GM12878 (cell line): Measurements from ENCODE around the gene LGALS13. TPM values are rescaled to one million over a fixed set of nuclear protein-coding genes. Genes with fewer than 3 reads are reported as not detected.

Source experiments
- ATAC-seq: fragments of 200-7000 bp; cut with Tn5 transposase; 3 replicates; pipeline ENCODE4 v1.9.1; 2020; ENCODE audit warnings: mild to moderate bottlenecking, moderate library complexity
- BruUV-seq: library from RNA; stranded (reverse); fragments of 400-500 nt; replicated peaks from 2 replicates; lab custom pipeline; 2021; lab: Mats Ljungman, UMichigan
- CTCF ChIA-PET: fragments of 300-600 bp; sonication (Branson Sonifier 250); formaldehyde crosslinking; extraction: SDS; loops from one replicate; lab custom pipeline; 2021; ENCODE audit warnings: inconsistent platforms; lab: Yijun Ruan, JAX
- POLR2A ChIA-PET: fragments of 350-600 bp; formaldehyde crosslinking; extraction: SDS; loops from one replicate; lab custom pipeline; 2021; ENCODE audit warnings: inconsistent platforms; lab: Charles Lee
- RAD21 ChIA-PET: fragments of 300-600 bp; sonication (Branson Sonifier 250); formaldehyde crosslinking; loops from one replicate; lab custom pipeline; 2023; ENCODE audit warnings: antibody characterized with exemption; ENCODE audit not compliant: unreplicated experiment; lab: Charles Lee
- SMC1A ChIA-PET: fragments of 300-600 bp; sonication (Branson Sonifier 250); formaldehyde crosslinking; loops from one replicate; lab custom pipeline; 2023; ENCODE audit not compliant: unreplicated experiment, uncharacterized antibody; lab: Charles Lee
- DNase-seq: peaks from one replicate; pipeline ENCODE4 v3.0.0-alpha.2; 2011; ENCODE audit warnings: low read depth, low spot score
- FAIRE-seq: peaks from 3 replicates; lab custom pipeline; 2011; peaks lifted over from hg19 to GRCh38; lab: Jason Lieb, UNC
- H2AFZ ChIP-seq: 2 replicates; pipeline ENCODE4 v1.6.0; 2011; ENCODE audit warnings: low read depth, low read length, control low read depth; ENCODE audit not compliant: control insufficient read depth
- H3K27ac ChIP-seq: 2 replicates; pipeline ENCODE4 v1.5.1; 2011; ENCODE audit warnings: control low read depth; ENCODE audit not compliant: control insufficient read depth, insufficient read depth
- H3K27me3 ChIP-seq, 2 experiments: replicated peaks in 1 of 2; 2 replicates each; pipeline versions ENCODE4 v1.6.0 to v1.6.1; 2011; ENCODE audit warnings: low read length in 1 of 2; ENCODE audit not compliant: control insufficient read depth in 2 of 2, insufficient read depth in 2 of 2
- H3K36me3 ChIP-seq, 2 experiments: 2 replicates each; pipeline ENCODE4 v1.5.1; 2011; ENCODE audit warnings: low read length in 1 of 2; ENCODE audit not compliant: control insufficient read depth in 2 of 2, insufficient read depth in 2 of 2
- H3K4me1 ChIP-seq: 2 replicates; pipeline ENCODE4 v1.6.1; 2011; ENCODE audit warnings: mild to moderate bottlenecking, low read length, moderate library complexity, mixed read lengths; ENCODE audit not compliant: control insufficient read depth, insufficient read depth
- H3K4me2 ChIP-seq: 2 replicates; pipeline ENCODE4 v1.6.0; 2011; ENCODE audit warnings: control low read depth; ENCODE audit not compliant: control insufficient read depth, insufficient read depth
- H3K4me3 ChIP-seq: fragments of 200-600 bp; sonication (generic); 2 replicates; pipeline ENCODE4 v1.5.1; 2016
- H3K79me2 ChIP-seq: 2 replicates; pipeline ENCODE4 v1.6.0; 2011; ENCODE audit warnings: low read length; ENCODE audit not compliant: control insufficient read depth, insufficient read depth
- H3K9ac ChIP-seq: 2 replicates; pipeline ENCODE4 v1.8.0; 2011; ENCODE audit warnings: low read length, control low read depth, mixed read lengths; ENCODE audit not compliant: control insufficient read depth, insufficient read depth
- H3K9me3 ChIP-seq: replicated peaks from 3 replicates; pipeline ENCODE4 v1.5.1; 2011; ENCODE audit warnings: mild to moderate bottlenecking, low read length; ENCODE audit not compliant: control insufficient read depth, insufficient read depth
- H4K20me1 ChIP-seq: 2 replicates; pipeline ENCODE4 v1.6.0; 2011; ENCODE audit not compliant: control insufficient read depth, insufficient read depth
- HDGF ChIP-seq: fragments of 450-650 bp; IDR thresholded peaks from 2 replicates; pipeline ENCODE4 v1.6.1; 2016; ENCODE audit warnings: antibody characterized with exemption
- POLR2AphosphoS2 ChIP-seq: IDR thresholded peaks from 2 replicates; pipeline ENCODE4 v1.6.1; 2011; ENCODE audit warnings: low read depth, mild to moderate bottlenecking, low read length, improper control_type of control experiment, moderate library complexity
- TCF3 ChIP-seq: IDR thresholded peaks from 2 replicates; pipeline ENCODE4 v1.6.1; 2012; ENCODE audit warnings: low read depth, mild to moderate bottlenecking, low read length, borderline replicate concordance; ENCODE audit not compliant: insufficient read depth
- ZBTB40 ChIP-seq: fragments of 450-650 bp; IDR thresholded peaks from 2 replicates; pipeline ENCODE4 v1.6.1; 2016; ENCODE audit warnings: mild to moderate bottlenecking, moderate library complexity, borderline replicate concordance
- ZNF622 ChIP-seq: fragments of 450-650 bp; IDR thresholded peaks from 2 replicates; pipeline ENCODE4 v1.6.1; 2017; ENCODE audit warnings: mild to moderate bottlenecking, inconsistent platforms
- ZZZ3 ChIP-seq: IDR thresholded peaks from 2 replicates; pipeline ENCODE4 v1.6.1; 2011; ENCODE audit warnings: low read depth; ENCODE audit not compliant: control insufficient read depth, insufficient read length
- whole genome bisulfite sequencing: methylation state at CpG from one replicate; pipeline ENCODE4 v1.1.6; 2016; ENCODE audit warnings: low lambda C conversion rate; ENCODE audit not compliant: insufficient replicate concordance, insufficient coverage; ENCODE audit errors: missing lambda C conversion rate; 5-methylcytosine and 5-hydroxymethylcytosine counted together
- in situ Hi-C: fragments of 300-500 bp; cut with MboI; formaldehyde crosslinking; loops from 9 replicates; pipeline ENCODE4 v1.14.3; 2018; ENCODE audit warnings: mixed read lengths
- intact Hi-C: fragments of 100-400 bp; cut with micrococcal nuclease; formaldehyde crosslinking; loops from one replicate; pipeline ENCODE4 v1.14.2; 2022; ENCODE audit not compliant: unreplicated experiment
- polyA plus RNA-seq, 11 experiments: library from polyadenylated mRNA; depleted of rRNA in 4 of 11; unstranded in 6 of 11; stranded (reverse) in 5 of 11; fragments of >200 nt; fragmentation: Nextera tagmentation in 4 of 11; fragmentation: Illumina TruSeq in 1 of 11; extraction: Ambion mirVana in 4 of 11; extraction: Trizol in 1 of 11; gene quantifications; 1 replicate in 1 of 11; 2 replicates in 10 of 11; pipeline versions ENCODE4 v1.2.1 to v1.2.3, GENCODE V29; 2011 to 2016; ENCODE audit warnings: inconsistent platforms in 2 of 11, missing spikeins in 2 of 11, low read depth in 1 of 11
- total RNA-seq, 4 experiments: library from RNA; depleted of rRNA in 3 of 4; stranded (reverse); fragments of >200 nt in 3 of 4; fragmentation: Illumina TruSeq in 1 of 4; extraction: Trizol in 1 of 4; gene quantifications; 2 replicates each; pipeline versions ENCODE4 v1.2.1 to v1.2.3, GENCODE V29; 2013 to 2021

Gene LGALS13
- total and polyA plus RNA-seq, 10 of the 15 experiments (the other 5 are each of a cell fraction or from before 2014, with no cell fraction given): not detected

DNA sequence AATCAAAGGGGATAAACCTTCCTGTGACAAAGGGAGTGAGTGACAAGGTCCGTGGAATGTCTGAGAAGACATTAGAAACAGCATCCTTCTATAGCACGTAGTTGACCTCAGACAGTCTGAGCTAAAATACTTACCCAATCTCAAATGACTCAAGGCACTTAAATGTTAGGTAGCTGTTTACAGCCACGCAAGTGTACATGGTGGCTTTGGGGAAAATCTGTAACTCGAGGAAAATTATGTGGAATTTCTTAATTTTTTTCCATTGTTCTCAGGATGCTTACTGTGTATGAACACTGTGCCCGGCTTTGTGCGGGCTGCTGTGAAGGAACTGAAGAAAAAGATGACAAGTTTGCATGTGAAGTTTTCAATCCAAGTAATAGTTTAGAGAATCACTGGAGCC is 5.2 kb downstream of the LGALS13 start:
- Histone ChIP-seq H3K27me3 (peaks cover 0 to 2% of the 10 kb centered on the region in 2 experiments; a peak in 1 of 4 replicates), H3K27ac (no peak overlapping the region), H3K4me2 (no peak overlapping the region), H3K79me2 (no peaks in the 10 kb centered on the region), H3K36me3 (no peaks in the 10 kb centered on the region), H3K4me1 (no peaks in the 10 kb centered on the region), H3K9ac (no peak overlapping the region), H3K9me3 (no peaks in the 10 kb centered on the region), H3K4me3 (no peak overlapping the region), H2AFZ (no peak overlapping the region), H4K20me1 (no peaks in the 10 kb centered on the region)
- in situ Hi-C loops (no loop called here), intact Hi-C loops (no loop called here)
- BruUV-seq: no TSS peak
- WGBS: 17% methylated on average over 6 of the region's 6 CpGs
- RAD21 ChIA-PET: no interaction called here
- TF ChIP-seq ZNF622: no peak
- no peak for TF ChIP-seq TCF3
- no peak for TF ChIP-seq HDGF
- no peak for TF ChIP-seq POLR2AphosphoS2
- no peak for TF ChIP-seq ZBTB40
- no peak for TF ChIP-seq ZZZ3
- SMC1A ChIA-PET: no interaction called here
- no peak for ATAC-seq
- no peak for DNase-seq
- no peak for FAIRE-seq
- POLR2A ChIA-PET: no interaction called here
- CTCF ChIA-PET: no interaction called here
